GM12873 (cell line): ENCODE measurements around the gene NOTCH3.

Source experiments
- CTCF ChIP-seq: IDR thresholded peaks from 2 replicates; pipeline ENCODE4 v1.5.1; 2012; ENCODE audit warnings: low read depth, mild to moderate bottlenecking, moderate library complexity, low read length, control low read depth; ENCODE audit not compliant: insufficient read depth; ENCODE audit errors: missing control alignments

The NOTCH3 gene

GRCh38 chr19:15198951-15199660 is 1.7 kb downstream of the NOTCH3 start:
- TF ChIP-seq CTCF = no peak

DNA sequence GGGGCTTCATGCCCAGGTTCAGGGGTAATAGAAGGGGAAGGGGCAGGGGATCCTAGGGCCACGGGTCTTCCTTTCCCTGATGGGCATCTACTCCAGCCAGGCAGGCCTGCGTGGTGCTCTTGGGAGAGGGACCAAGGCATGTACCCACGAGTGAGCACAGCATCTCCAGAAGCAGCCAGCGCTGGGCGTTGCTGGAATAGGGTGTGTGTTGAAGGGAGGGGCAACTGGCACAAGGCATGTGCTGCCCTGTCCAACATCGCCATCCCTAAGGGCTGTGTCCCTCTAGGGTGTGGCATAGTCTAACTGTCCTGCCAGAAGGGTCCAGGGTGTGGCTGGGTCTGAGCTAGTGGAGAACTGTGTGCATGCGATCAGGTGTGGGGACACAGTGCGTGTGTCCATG is 2.9 kb downstream of the NOTCH3 start:
- TF ChIP-seq CTCF = no peak

DNA sequence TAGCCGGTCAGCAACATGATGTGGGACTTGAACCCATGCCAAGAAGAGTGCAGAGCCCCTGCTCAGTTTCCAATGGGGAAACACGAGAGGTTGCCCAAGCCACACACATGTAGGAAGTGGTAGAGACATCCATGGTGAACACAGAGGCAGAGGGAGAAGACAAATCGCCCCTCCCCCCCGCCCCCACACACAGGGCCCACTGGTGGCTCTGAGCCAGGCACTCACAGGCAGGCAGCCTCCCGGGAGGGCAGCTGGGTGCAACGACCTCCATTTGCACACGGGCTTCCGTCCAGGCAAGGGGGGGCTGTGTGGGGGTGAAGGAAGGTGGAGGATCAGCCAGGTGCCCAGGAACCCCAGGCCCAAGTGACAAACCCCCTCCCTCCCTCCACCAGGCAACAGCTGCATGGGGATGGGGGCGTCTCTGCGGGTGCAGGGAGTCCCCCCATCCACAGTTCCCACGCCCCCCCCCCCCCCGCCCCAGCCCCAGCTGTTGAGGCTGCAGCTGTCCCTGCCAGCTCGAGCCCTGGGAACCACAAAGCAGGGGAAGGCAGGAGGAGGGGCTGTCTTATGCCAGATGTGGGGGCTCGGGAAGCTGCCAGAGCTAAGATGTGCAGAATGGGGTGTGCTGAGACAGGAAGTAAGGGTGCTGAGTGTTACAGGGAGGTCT is 3.4 kb downstream of the NOTCH3 start:
- no peak for TF ChIP-seq CTCF

DNA sequence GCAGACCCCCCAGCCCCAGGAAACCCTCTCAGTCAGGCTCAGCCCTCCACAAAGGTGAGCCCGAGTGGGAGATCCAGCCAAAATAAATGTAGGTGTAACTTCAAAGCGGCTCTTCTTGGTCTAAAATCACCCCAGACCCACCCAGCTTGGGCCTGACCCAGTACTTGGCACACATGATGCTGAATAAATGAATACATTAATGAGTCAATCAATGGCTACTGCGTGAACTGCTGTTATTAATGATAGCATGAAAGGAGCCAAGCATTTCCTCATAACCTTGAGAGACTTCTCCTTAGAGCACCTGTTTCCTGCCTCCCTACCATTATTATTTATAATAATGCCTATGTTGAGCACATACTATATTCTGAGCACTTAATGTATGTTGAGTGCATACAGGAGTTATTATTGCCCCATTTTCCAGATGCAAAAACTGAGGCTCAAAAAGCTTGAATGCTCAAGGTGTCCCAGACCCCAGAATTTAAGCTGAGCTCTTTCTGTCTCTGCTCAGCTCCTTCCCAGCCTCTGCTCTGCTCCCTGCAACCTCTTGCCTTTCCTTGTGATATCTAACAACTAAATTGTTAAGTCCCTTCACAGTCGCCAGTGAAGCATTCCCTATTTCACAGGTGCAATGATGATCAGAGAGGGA is 4.3 kb downstream of the NOTCH3 start:
- no peak for TF ChIP-seq CTCF

GRCh38 chr19:15195371-15196334 is 5.1 kb downstream of the NOTCH3 start:
- no peak for TF ChIP-seq CTCF

DNA sequence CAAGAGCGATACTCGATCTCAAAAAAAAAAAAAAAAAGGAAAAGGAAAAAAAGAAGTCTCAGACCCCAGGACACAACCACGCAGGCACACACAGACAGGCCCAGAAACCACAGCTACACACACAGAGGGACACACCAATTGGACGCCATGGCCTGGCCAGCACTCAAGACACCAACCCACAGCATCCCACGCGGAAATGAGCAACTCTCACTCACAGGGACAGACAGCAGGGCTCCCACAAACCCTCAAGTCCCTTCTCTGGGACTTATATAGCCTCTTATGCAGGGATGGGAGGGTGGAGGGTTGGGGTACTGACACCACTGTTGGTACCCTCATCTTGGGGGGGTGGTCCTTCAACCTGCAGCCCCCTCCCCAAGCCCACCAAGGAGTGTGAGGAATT is 5.9 kb downstream of the NOTCH3 start:
- TF ChIP-seq CTCF = no peak
